Measurements from ENCODE around the gene ERI3.

ERI3 gene

GRCh38 chr1:44230796-44231195 is 124.3 kb downstream of the ERI3 start:
- Histone ChIP-seq H2AFZ (ENCODE audit: low read depth, low read length, severe bottlenecking) (no peak overlapping the region), H4K20me1 (ENCODE audit: low read depth, low read length) (no peaks in the 10 kb centered on the region), H3K79me2 (ENCODE audit: insufficient read depth, low read length) (no peaks in the 10 kb centered on the region), H3K27me3 (ENCODE audit: low read length) (no peaks in the 10 kb centered on the region), H3K4me3 (ENCODE audit: insufficient read depth, low read length, poor library complexity, severe bottlenecking) (no peak overlapping the region), H3K9ac (ENCODE audit: low read length) (no peak overlapping the region), H3K36me3 (ENCODE audit: low read length) (no peaks in the 10 kb centered on the region), H3K9me3 (ENCODE audit: insufficient read depth, low read length) (no peaks in the 10 kb centered on the region), H3K9me2 (replicated peaks; ENCODE audit: insufficient read depth, low read length) (no peaks in the 10 kb centered on the region), H3F3A (ENCODE audit: insufficient read depth) (no peaks in the 10 kb centered on the region), H3K27ac (ENCODE audit: low read depth, low read length) (no peak overlapping the region), H3K4me2 (ENCODE audit: low read depth, low read length, poor library complexity, severe bottlenecking) (no peak overlapping the region)
- TF ChIP-seq EZH2phosphoT487 (conservative IDR thresholded peaks at IDR 0.05; ENCODE audit: low read length) (no peak), CTCF (IDR thresholded peaks at IDR 0.05; ENCODE audit: insufficient read depth, low read length, poor library complexity, severe bottlenecking) (no peak)

GRCh38 chr1:44229435-44230167 is 125.5 kb downstream of the ERI3 start:
- TF ChIP-seq EZH2phosphoT487 (conservative IDR thresholded peaks at IDR 0.05; ENCODE audit: low read length) (no peak), CTCF (IDR thresholded peaks at IDR 0.05; ENCODE audit: insufficient read depth, low read length, poor library complexity, severe bottlenecking) (no peak)

GRCh38 chr1:44228218-44228617 is 126.8 kb downstream of the ERI3 start:
- no peaks in the 10 kb centered on the region for H3K27me3 ChIP-seq (ENCODE audit: low read length)
- H3K36me3 ChIP-seq (ENCODE audit: low read length): no peaks in the 10 kb centered on the region
- no peaks in the 10 kb centered on the region for H3K79me2 ChIP-seq (ENCODE audit: insufficient read depth, low read length)
- no peak overlapping the region for H3K4me2 ChIP-seq (ENCODE audit: low read depth, low read length, poor library complexity, severe bottlenecking)
- no peaks in the 10 kb centered on the region for H3K9me2 ChIP-seq (replicated peaks; ENCODE audit: insufficient read depth, low read length)
- no peaks in the 10 kb centered on the region for H3K9me3 ChIP-seq (ENCODE audit: insufficient read depth, low read length)
- no peak overlapping the region for H2AFZ ChIP-seq (ENCODE audit: low read depth, low read length, severe bottlenecking)
- H3K9ac ChIP-seq (ENCODE audit: low read length): no peak overlapping the region
- no peaks in the 10 kb centered on the region for H4K20me1 ChIP-seq (ENCODE audit: low read depth, low read length)
- H3F3A ChIP-seq (ENCODE audit: insufficient read depth): no peaks in the 10 kb centered on the region
- TF ChIP-seq CTCF (IDR thresholded peaks at IDR 0.05; ENCODE audit: insufficient read depth, low read length, poor library complexity, severe bottlenecking): no peak
- no peak overlapping the region for H3K4me3 ChIP-seq (ENCODE audit: insufficient read depth, low read length, poor library complexity, severe bottlenecking)
- H3K27ac ChIP-seq (ENCODE audit: low read depth, low read length): no peak overlapping the region

More at GRCh38 chr1:44229435-44230167, 125.5 kb downstream of the ERI3 start:
- Histone ChIP-seq H3F3A (ENCODE audit: insufficient read depth) (no peaks in the 10 kb centered on the region), H3K79me2 (ENCODE audit: insufficient read depth, low read length) (no peaks in the 10 kb centered on the region), H4K20me1 (ENCODE audit: low read depth, low read length) (no peaks in the 10 kb centered on the region), H3K9ac (ENCODE audit: low read length) (no peak overlapping the region), H3K36me3 (ENCODE audit: low read length) (no peaks in the 10 kb centered on the region), H3K4me3 (ENCODE audit: insufficient read depth, low read length, poor library complexity, severe bottlenecking) (no peak overlapping the region), H2AFZ (ENCODE audit: low read depth, low read length, severe bottlenecking) (no peak overlapping the region), H3K9me2 (replicated peaks; ENCODE audit: insufficient read depth, low read length) (no peaks in the 10 kb centered on the region), H3K27me3 (ENCODE audit: low read length) (no peaks in the 10 kb centered on the region), H3K27ac (ENCODE audit: low read depth, low read length) (no peak overlapping the region), H3K9me3 (ENCODE audit: insufficient read depth, low read length) (no peaks in the 10 kb centered on the region), H3K4me2 (ENCODE audit: low read depth, low read length, poor library complexity, severe bottlenecking) (no peak overlapping the region)

Measured in SU-DHL-6 (cell line).